HG03432 (cell line): Measurements from ENCODE around the gene FCHO1.
A peak's percentile ranks its signal among the peaks of the same experiment; 100 is the strongest.

Experiments used
- ATAC-seq: cut with Tn5 transposase; IDR thresholded peaks from one replicate; pipeline ENCODE4 v1.9.1; 2021; ENCODE audit warnings: mild to moderate bottlenecking, moderate library complexity; ENCODE audit not compliant: unreplicated experiment

FCHO1 gene, protein sequence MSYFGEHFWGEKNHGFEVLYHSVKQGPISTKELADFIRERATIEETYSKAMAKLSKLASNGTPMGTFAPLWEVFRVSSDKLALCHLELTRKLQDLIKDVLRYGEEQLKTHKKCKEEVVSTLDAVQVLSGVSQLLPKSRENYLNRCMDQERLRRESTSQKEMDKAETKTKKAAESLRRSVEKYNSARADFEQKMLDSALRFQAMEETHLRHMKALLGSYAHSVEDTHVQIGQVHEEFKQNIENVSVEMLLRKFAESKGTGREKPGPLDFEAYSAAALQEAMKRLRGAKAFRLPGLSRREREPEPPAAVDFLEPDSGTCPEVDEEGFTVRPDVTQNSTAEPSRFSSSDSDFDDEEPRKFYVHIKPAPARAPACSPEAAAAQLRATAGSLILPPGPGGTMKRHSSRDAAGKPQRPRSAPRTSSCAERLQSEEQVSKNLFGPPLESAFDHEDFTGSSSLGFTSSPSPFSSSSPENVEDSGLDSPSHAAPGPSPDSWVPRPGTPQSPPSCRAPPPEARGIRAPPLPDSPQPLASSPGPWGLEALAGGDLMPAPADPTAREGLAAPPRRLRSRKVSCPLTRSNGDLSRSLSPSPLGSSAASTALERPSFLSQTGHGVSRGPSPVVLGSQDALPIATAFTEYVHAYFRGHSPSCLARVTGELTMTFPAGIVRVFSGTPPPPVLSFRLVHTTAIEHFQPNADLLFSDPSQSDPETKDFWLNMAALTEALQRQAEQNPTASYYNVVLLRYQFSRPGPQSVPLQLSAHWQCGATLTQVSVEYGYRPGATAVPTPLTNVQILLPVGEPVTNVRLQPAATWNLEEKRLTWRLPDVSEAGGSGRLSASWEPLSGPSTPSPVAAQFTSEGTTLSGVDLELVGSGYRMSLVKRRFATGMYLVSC

GRCh38 chr19:17751103-17751911 is at the start of gene FCHO1:
Gene FCHO1 (plus strand): TSS chr19:17751477. CDS start chr19:17755165, 3,688 bp downstream.
- peak; percentile 39 for ATAC-seq

DNA sequence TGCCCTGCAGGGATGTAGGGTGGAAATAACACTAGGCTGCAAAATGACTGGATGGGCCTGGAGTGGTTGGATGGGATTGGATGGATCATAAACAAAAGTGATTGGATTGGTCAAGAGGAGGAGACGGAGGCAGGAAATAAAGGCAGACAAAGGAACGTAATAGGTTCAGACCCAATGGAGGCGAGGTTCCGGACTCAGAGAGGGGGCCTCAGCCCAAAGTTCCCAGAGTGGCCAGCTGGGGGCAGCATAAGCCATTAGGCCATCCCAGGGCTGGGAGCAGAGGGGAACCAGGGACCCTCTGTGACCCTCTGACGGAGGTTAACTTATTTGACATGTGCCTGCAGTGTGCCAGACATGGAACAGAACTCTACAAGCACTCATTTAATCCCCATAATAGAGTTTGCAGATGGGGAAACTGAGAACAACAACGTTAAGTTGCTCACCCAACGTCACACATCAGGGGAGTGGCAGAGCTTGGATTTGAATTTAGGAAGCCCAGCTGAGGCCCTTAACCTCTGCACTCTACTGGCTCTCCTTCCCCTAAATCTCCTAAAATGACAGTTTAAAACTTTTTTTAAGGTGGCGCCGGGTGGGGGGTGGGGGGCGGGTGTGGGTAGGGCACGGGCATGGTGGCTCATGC is 47.3 kb upstream of the FCHO1 start:
- no peak for ATAC-seq

- no peak for ATAC-seq
These were observed 44.5 kb upstream of the FCHO1 start for GRCh38 chr19:17706750-17707181.

DNA sequence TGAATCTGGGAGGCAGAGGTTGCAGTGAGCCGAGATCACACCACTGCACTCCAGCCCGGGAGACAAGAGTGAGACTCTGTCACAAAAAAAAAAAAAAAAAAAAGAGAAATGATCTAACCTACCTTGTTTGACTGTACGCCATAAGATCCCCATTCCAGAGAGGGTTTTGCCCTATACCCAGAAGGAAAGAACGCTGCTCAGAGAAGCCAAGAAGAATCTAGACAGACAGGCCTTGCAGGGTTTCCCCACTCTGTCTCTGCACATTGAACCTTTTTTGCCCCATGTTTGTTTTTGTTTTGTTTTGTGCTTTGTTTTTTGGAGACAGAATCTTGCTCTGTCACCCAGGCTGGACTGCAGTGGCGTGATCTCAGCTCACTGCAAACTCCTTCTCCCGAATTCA is 39.4 kb upstream of the FCHO1 start:
- no peak for ATAC-seq

DNA sequence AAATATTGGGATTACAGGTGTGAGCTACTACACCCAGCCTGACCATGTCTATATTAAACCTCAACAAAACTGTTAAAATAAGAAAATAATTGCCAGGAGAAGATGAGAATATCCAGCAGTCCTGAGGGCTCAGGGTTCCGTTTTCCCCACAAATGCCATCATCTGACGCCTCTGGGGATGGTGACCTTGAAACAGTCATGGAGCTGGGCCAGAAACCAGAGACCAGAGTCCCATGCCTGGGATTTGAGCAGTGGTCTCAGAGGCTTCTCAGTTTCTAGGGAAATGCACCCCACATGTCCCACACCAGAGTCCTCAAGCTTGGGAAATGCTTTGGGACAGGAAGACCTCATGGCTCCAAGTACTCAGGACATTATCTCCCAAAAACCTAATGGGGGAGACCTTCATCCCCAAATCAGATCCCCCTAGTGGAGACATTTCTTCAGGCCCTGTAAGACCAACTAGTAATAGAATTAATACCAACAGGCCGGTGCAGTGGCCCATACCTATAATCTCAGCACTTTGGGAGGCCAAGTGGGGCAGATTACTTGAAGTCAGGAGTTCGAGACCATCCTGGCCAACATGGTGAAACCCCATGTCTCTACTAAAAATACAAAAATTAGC is 34.9 kb upstream of the FCHO1 start:
- ATAC-seq: no peak

DNA sequence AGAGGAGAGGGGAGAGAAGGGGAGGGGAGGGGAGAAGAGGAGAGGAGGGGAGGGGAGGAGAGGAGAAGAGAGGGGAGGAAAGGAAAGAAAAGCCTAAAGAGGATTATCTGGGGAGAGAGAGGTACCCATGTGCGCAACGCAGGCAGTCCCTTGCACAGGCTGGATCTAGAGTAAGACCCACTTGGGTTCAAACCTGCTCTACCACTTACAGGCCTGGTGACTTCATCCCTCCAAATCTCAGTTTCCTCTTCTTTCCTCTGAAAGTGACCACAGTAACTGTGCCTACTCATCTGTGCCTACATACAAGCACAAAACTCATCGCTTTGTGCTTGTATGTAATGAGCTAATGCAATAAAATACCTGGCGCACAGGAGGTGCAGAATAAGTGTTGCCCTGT is 32.7 kb upstream of the FCHO1 start:
- ATAC-seq: no peak

DNA sequence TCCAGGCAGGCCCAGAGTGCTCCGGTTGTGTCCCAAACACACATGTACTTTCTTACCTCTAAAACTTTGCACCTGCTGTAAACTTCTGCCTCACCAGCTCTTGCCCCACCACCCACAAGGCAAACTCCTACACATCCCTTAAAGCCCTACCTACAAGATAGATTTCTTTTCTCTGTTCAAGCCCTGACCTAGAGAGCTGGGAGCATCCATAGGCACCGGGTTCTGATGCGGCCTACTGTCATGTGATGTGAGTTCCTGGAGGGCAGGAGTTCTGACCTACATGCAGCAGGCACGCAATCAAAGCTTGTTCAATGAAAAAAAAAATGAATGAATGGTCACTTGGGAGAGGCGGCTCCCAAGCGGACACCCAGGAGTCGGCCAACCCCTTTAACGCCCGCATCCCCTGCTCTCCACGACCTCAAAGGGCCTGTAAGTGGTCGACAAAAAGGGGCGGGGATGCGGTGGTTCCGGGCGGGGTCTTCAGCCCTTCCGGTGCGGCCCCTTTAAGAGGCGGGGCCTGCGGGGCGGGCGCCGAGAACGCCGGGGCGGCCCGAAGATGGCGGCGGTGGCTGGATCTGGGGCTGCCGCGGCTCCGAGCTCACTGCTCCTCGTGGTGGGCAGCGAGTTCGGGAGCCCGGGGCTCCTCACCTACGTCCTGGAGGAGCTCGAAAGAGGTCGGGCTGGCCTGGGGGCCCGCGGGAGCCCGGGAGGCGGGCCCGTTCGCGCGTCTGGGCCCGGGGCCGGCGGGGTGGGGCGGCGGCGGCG is 32.1 kb upstream of the FCHO1 start, which contains the start of gene MAP1S:
Gene MAP1S (plus strand): TSS at position 534 of the 765 bp plus-strand sequence. CDS start 23 bp downstream, at position 557.
- peak; percentile 80 for ATAC-seq

GRCh38 chr19:17719730-17720400 is 31.4 kb upstream of the FCHO1 start:
- peak; percentile 32 for ATAC-seq

- no peak for ATAC-seq
These were observed 30.8 kb upstream of the FCHO1 start for GRCh38 chr19:17720440-17720839.

GRCh38 chr19:17721111-17721628 is 30.1 kb upstream of the FCHO1 start:
- ATAC-seq: no peak

DNA sequence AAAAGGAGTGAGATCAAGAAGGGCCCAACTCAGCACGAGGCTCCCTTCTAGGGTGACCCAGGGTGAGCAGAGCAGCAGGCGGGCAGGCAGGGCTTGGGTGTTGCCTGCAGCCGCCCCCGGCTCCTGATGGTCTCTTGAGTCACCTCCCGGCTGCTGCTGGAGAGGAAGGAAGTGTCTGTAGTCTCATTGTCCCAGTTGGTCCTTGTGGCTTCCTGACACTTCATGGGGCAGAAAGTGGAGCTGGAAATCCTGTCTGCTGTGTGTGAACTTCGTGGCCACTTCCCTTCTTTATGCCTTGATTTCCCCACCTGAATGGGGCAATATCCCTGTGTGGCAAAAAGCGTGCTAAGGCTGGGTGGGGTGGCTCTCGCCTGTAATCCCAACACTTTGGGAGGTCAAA is 29.5 kb upstream of the FCHO1 start:
- ATAC-seq: no peak

- no peak for ATAC-seq
These were observed 28.5 kb upstream of the FCHO1 start for GRCh38 chr19:17722655-17723240.

DNA sequence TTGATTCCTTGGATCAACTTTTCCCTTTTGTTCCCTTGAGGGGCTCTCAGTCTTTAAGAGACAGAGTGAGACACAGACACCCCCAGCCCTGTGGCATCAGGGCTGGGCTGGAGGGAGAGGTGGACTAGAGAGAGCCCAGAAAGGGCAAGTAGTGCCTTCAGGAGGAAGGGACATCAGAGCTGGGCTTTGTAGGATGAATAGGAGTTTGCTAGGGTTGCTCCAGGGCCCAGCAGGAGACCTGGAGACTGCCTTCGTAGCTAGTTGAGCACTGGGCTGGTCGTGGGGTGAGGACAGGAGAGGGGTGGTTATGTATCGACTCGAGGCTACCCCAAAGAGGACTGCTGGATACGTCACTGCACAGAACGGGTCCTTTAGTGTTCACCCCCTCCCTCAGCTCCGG is 26.6 kb upstream of the FCHO1 start:
- no peak for ATAC-seq

GRCh38 chr19:17725422-17726078 is 25.7 kb upstream of the FCHO1 start:
- no peak for ATAC-seq

DNA sequence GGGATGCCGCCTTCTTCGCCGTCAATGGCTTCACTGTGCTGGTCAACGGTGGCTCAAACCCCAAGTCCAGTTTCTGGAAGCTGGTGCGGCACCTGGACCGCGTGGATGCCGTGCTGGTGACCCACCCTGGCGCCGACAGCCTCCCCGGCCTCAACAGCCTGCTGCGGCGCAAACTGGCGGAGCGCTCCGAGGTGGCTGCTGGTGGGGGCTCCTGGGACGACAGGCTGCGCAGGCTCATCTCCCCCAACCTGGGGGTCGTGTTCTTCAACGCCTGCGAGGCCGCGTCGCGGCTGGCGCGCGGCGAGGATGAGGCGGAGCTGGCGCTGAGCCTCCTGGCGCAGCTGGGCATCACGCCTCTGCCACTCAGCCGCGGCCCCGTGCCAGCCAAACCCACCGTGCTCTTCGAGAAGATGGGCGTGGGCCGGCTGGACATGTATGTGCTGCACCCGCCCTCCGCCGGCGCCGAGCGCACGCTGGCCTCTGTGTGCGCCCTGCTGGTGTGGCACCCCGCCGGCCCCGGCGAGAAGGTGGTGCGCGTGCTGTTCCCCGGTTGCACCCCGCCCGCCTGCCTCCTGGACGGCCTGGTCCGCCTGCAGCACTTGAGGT is 25.0 kb upstream of the FCHO1 start:
- no peak for ATAC-seq

GRCh38 chr19:17726964-17727773 is 24.1 kb upstream of the FCHO1 start:
- no peak for ATAC-seq
